SK-N-MC (cell line): ENCODE measurements around the gene MANBA.

ENCODE experiments used
- EZH2 ChIP-seq: fragments of 200-600 bp; sonication (generic); IDR thresholded peaks from one replicate; pipeline ENCODE4 v1.6.1; 2017; ENCODE audit warnings: antibody characterized with exemption
- FOXP2 ChIP-seq: optimal IDR thresholded peaks from 2 replicates; pipeline ENCODE3; 2011; ENCODE audit warnings: mild to moderate bottlenecking, moderate library complexity; ENCODE audit not compliant: insufficient read depth; ENCODE audit errors: extremely low read length, control extremely low read depth
- POLR2AphosphoS5 ChIP-seq: IDR thresholded peaks from 2 replicates; pipeline ENCODE4 v1.6.1; 2012; ENCODE audit warnings: mild to moderate bottlenecking, low read depth, low read length, borderline replicate concordance

- TF ChIP-seq EZH2 (no peak), POLR2AphosphoS5 (no peak), FOXP2 (no peak)
These were observed 123.4 kb downstream of the MANBA start for GRCh38 chr4:102637391-102637790.
